ENCODE results near the gene PHOSPHO2.

The PHOSPHO2 gene

DNA sequence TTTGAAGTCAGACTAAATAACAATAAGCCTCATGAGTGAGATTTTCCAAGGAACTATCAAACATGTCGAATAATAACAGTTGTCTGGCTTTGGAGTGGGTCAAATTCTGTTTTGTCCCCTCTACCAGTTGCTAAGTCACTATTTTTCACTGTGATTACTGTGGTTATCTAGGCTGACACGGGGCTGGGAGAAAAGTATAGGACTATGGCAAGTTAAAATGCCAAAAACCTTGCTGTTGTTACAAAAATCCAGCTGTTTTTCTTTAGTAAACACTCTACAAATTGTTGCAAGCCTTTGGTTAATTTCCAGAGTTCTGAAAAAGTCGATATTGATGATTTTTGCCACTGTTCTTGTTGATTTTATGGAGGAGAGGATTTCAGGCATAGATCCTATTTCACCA is 1.6 kb upstream of the PHOSPHO2 start:
- Histone ChIP-seq H3K27ac (ENCODE audit: low read length) (no peak overlapping the region), H3K27me3 (replicated peaks; ENCODE audit: insufficient read depth, low read length) (no peaks in the 10 kb centered on the region), H3K9ac (ENCODE audit: low read length) (no peak overlapping the region), H3K4me1 (ENCODE audit: low read length) (peaks cover 5% of the 10 kb centered on the region; the same call in 1 of the 2 replicates), H4K20me1 (ENCODE audit: insufficient read depth, low read length) (no peaks in the 10 kb centered on the region), H3K4me2 (ENCODE audit: low read depth, low read length) (no peak overlapping the region), H3F3A (ENCODE audit: insufficient read depth, low read length) (0 out of 2 replicates have a peak, but pooled peaks cover 4% of the 10 kb centered on the region), H3K4me3 (ENCODE audit: low read length) (no peak overlapping the region), H2AFZ (ENCODE audit: low read length) (no peak overlapping the region), H3K9me3 (replicated peaks; ENCODE audit: insufficient read depth, low read length) (no peaks in the 10 kb centered on the region), H3K9me2 (replicated peaks; ENCODE audit: insufficient read depth, low read length) (no peaks in the 10 kb centered on the region), H3K36me3 (replicated peaks; ENCODE audit: insufficient read depth, low read length) (no peaks in the 10 kb centered on the region), H3K79me2 (ENCODE audit: low read length) (no peaks in the 10 kb centered on the region)
- TF ChIP-seq EZH2 (optimal IDR thresholded peaks at IDR 0.05; ENCODE audit: low read depth, low read length) (no peak), EZH2phosphoT487 (IDR thresholded peaks at IDR 0.05; ENCODE audit: low read length) (no peak)
- TF ChIP-seq, protein P1, sequence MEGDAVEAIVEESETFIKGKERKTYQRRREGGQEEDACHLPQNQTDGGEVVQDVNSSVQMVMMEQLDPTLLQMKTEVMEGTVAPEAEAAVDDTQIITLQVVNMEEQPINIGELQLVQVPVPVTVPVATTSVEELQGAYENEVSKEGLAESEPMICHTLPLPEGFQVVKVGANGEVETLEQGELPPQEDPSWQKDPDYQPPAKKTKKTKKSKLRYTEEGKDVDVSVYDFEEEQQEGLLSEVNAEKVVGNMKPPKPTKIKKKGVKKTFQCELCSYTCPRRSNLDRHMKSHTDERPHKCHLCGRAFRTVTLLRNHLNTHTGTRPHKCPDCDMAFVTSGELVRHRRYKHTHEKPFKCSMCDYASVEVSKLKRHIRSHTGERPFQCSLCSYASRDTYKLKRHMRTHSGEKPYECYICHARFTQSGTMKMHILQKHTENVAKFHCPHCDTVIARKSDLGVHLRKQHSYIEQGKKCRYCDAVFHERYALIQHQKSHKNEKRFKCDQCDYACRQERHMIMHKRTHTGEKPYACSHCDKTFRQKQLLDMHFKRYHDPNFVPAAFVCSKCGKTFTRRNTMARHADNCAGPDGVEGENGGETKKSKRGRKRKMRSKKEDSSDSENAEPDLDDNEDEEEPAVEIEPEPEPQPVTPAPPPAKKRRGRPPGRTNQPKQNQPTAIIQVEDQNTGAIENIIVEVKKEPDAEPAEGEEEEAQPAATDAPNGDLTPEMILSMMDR (IDR thresholded peaks at IDR 0.05; ENCODE audit: low read length) = no peak
- DNase-seq = no peak

DNA sequence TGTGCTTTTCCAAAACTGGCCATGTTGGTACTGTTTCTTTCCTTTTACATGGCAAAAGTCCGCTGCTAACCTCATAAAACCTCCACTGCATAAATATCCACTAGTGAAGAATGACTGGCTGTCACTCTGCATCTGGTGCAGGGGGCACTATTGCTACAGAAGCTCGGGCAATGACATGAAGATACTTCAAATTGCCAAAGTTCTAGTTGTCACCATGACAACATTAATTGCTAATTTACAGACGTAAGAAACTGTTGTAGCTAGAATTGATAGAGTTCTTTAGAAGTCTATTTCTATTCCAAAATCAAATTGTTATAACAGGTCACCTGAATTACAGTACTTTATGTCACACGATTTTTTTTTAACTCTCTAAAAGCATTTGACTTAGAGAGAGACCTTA is 909 bp upstream of the PHOSPHO2 start:
- peaks cover 5% of the 10 kb centered on the region; the same call in 1 of the 2 replicates for H3K4me1 ChIP-seq (ENCODE audit: low read length)
- DNase-seq = no peak
- peak overlapping the region; percentile 84 for H3K4me3 ChIP-seq (ENCODE audit: low read length)
- no peaks in the 10 kb centered on the region for H3K9me3 ChIP-seq (replicated peaks; ENCODE audit: insufficient read depth, low read length)
- no peaks in the 10 kb centered on the region for H4K20me1 ChIP-seq (ENCODE audit: insufficient read depth, low read length)
- no peaks in the 10 kb centered on the region for H3K36me3 ChIP-seq (replicated peaks; ENCODE audit: insufficient read depth, low read length)
- H3K9me2 ChIP-seq (replicated peaks; ENCODE audit: insufficient read depth, low read length) = no peaks in the 10 kb centered on the region
- no peaks in the 10 kb centered on the region for H3K27me3 ChIP-seq (replicated peaks; ENCODE audit: insufficient read depth, low read length)
- 0 out of 2 replicates have a peak, but pooled peaks cover 4% of the 10 kb centered on the region for H3F3A ChIP-seq (ENCODE audit: insufficient read depth, low read length)
- peak overlapping the region; percentile 98 for H3K4me2 ChIP-seq (ENCODE audit: low read depth, low read length)
- H2AFZ ChIP-seq (ENCODE audit: low read length) = peak overlapping the region; percentile 95; the same call in 1 of the 2 replicates
- no peak for TF ChIP-seq EZH2 (optimal IDR thresholded peaks at IDR 0.05; ENCODE audit: low read depth, low read length)
- TF ChIP-seq, protein P1 (IDR thresholded peaks at IDR 0.05; ENCODE audit: low read length) = peak; percentile 33
- peak overlapping the region; percentile 88; the same call in 1 of the 2 replicates for H3K9ac ChIP-seq (ENCODE audit: low read length)
- no peak overlapping the region; the same call in 1 of the 2 replicates for H3K27ac ChIP-seq (ENCODE audit: low read length)
- no peaks in the 10 kb centered on the region for H3K79me2 ChIP-seq (ENCODE audit: low read length)

DNA sequence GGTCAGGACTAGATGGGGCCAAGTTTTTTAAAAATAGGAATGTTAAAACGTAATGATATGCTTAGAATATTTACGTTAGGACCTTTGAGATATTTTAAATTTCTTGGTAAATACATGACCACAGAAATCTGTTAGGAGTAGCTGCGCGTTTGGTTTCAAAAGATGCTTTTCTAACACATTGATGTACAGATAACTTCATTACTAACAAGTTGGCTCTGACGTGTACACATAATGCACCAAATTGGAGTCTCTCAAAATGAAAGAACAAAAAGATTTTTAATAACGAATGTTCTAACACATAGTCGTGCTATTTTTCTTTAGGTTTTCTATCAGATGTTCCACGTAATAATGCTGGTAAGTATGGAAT is 608 bp downstream of the PHOSPHO2 start:
- no peaks in the 10 kb centered on the region for H3K27me3 ChIP-seq (replicated peaks; ENCODE audit: insufficient read depth, low read length)
- TF ChIP-seq, protein P1 (IDR thresholded peaks at IDR 0.05; ENCODE audit: low read length) = no peak
- TF ChIP-seq EZH2phosphoT487 (IDR thresholded peaks at IDR 0.05; ENCODE audit: low read length) (no peak), EZH2 (optimal IDR thresholded peaks at IDR 0.05; ENCODE audit: low read depth, low read length) (no peak)
- H3K27ac ChIP-seq (ENCODE audit: low read length) = peak overlapping the region; percentile 77; the same call in 1 of the 2 replicates
- H3K9ac ChIP-seq (ENCODE audit: low read length) = peak overlapping the region; percentile 88
- H3K9me3 ChIP-seq (replicated peaks; ENCODE audit: insufficient read depth, low read length) = no peaks in the 10 kb centered on the region
- no peak for DNase-seq
- H3K79me2 ChIP-seq (ENCODE audit: low read length) = no peaks in the 10 kb centered on the region
- H3K4me3 ChIP-seq (ENCODE audit: low read length) = peak overlapping the region; percentile 84
- peaks cover 5% of the 10 kb centered on the region; the same call in 1 of the 2 replicates for H3K4me1 ChIP-seq (ENCODE audit: low read length)
- H3K36me3 ChIP-seq (replicated peaks; ENCODE audit: insufficient read depth, low read length) = no peaks in the 10 kb centered on the region
- peak overlapping the region; percentile 65 for H3K4me2 ChIP-seq (ENCODE audit: low read depth, low read length)
- H4K20me1 ChIP-seq (ENCODE audit: insufficient read depth, low read length) = no peaks in the 10 kb centered on the region
- no peaks in the 10 kb centered on the region for H3K9me2 ChIP-seq (replicated peaks; ENCODE audit: insufficient read depth, low read length)
- peak overlapping the region; percentile 74 for H2AFZ ChIP-seq (ENCODE audit: low read length)
- 0 out of 2 replicates have a peak, but pooled peaks cover 4% of the 10 kb centered on the region for H3F3A ChIP-seq (ENCODE audit: insufficient read depth, low read length)
